Upper lobe of left lung (tissue), 6 donors: ENCODE results near the gene FMNL2. TPM values are rescaled to one million over a fixed set of nuclear protein-coding genes. Genes with fewer than 3 reads are reported as not detected.
"Not testable (repeated sequence)": the region's sequence is repeated elsewhere in the genome, so short reads cannot be mapped to it uniquely, and the experiment has no call there.

ENCODE experiments used
- ATAC-seq, 2 donors: fragments of 200-7000 bp; cut with Tn5 transposase; one replicate each; pipeline ENCODE4 v1.9.1; 2022; ENCODE audit warnings: mild to moderate bottlenecking in 2 of 2, moderate library complexity in 2 of 2; ENCODE audit not compliant: low FRiP score in 2 of 2
- DNase-seq, 2 donors: peaks; one replicate each; pipeline ENCODE4 v3.0.0-alpha.2; 2019 to 2020
- H3K27ac ChIP-seq, 4 donors: fragments of 200-600 bp; sonication (generic); one replicate each; pipeline ENCODE4 v1.5.1; 2016 to 2019
- H3K27me3 ChIP-seq, 4 donors: fragments of 200-600 bp; sonication (generic); one replicate each; pipeline ENCODE4 v1.5.1; 2017 to 2019
- H3K36me3 ChIP-seq, 4 donors: fragments of 200-600 bp; sonication (generic); one replicate each; pipeline ENCODE4 v1.5.1; 2016 to 2019
- H3K4me1 ChIP-seq, 4 donors: fragments of 200-600 bp; sonication (generic); one replicate each; pipeline ENCODE4 v1.5.1; 2018 to 2019
- H3K4me3 ChIP-seq, 4 donors: fragments of 200-600 bp; sonication (generic); one replicate each; pipeline ENCODE4 v1.5.1; 2017 to 2019; ENCODE audit warnings: mild to moderate bottlenecking in 2 of 4, moderate library complexity in 1 of 4
- H3K9me3 ChIP-seq, 4 donors: fragments of 200-600 bp; sonication (generic); one replicate each; pipeline ENCODE4 v1.5.1; 2018 to 2019
- EP300 ChIP-seq, 4 donors: sonication (generic); formaldehyde crosslinking; IDR thresholded peaks; one replicate each; pipeline ENCODE4 v1.5.1; 2017; ENCODE audit warnings: antibody characterized with exemption in 4 of 4, control low read depth in 2 of 4
- POLR2A ChIP-seq, 4 donors: fragments of 450-650 bp; IDR thresholded peaks; one replicate each; pipeline ENCODE4 v1.5.1; 2016 to 2017; ENCODE audit warnings: antibody characterized with exemption in 4 of 4, mild to moderate bottlenecking in 2 of 4
- POLR2AphosphoS5 ChIP-seq, 2 donors: sonication (generic); formaldehyde crosslinking; IDR thresholded peaks; one replicate each; pipeline ENCODE4 v1.5.1; 2017; ENCODE audit warnings: antibody characterized with exemption in 2 of 2
- WGBS, 2 donors: methylation state at CpG; one replicate each; pipeline ENCODE4 v1.1.5; 2017 to 2018; 5-methylcytosine and 5-hydroxymethylcytosine counted together
- total RNA-seq, 6 donors: library from RNA; depleted of rRNA in 4 of 6; stranded (reverse); fragments of >200 nt in 4 of 6; gene quantifications; one replicate each; pipeline versions ENCODE4 v1.1.0 to v1.2.1, GENCODE V29; 2016 to 2021
- TF ChIP-seq, protein P1 (sequence below), 6 experiments: fragments of 450-650 bp in 4 of 6; fragments of 200-600 bp in 2 of 6; sonication (generic) in 2 of 6; IDR thresholded peaks; one replicate each; pipeline ENCODE4 v1.5.1; 2016 to 2019; ENCODE audit warnings: antibody characterized with exemption in 6 of 6
- donor health status: DM: no; HTN: no; CAD: no; lungs with moderate emphysema.
- donor health status: DM: no; HTN: yes; CAD: no; lungs with severe emphysema.

The FMNL2 gene
- total RNA-seq, 6 donors from 2014 or later: 49.9 to 160 (median 66.9) TPM

- no peak for DNase-seq
- no peaks in the 10 kb centered on the region for H3K36me3 ChIP-seq
- peaks cover 6 to 8% (median 7%) of the 10 kb centered on the region in 4 donors for H3K4me1 ChIP-seq
- no peak for TF ChIP-seq POLR2AphosphoS5 (IDR thresholded peaks at IDR 0.05)
- TF ChIP-seq EP300 (IDR thresholded peaks at IDR 0.05): no peak
- TF ChIP-seq POLR2A (IDR thresholded peaks at IDR 0.05): no peak
- TF ChIP-seq, protein P1, sequence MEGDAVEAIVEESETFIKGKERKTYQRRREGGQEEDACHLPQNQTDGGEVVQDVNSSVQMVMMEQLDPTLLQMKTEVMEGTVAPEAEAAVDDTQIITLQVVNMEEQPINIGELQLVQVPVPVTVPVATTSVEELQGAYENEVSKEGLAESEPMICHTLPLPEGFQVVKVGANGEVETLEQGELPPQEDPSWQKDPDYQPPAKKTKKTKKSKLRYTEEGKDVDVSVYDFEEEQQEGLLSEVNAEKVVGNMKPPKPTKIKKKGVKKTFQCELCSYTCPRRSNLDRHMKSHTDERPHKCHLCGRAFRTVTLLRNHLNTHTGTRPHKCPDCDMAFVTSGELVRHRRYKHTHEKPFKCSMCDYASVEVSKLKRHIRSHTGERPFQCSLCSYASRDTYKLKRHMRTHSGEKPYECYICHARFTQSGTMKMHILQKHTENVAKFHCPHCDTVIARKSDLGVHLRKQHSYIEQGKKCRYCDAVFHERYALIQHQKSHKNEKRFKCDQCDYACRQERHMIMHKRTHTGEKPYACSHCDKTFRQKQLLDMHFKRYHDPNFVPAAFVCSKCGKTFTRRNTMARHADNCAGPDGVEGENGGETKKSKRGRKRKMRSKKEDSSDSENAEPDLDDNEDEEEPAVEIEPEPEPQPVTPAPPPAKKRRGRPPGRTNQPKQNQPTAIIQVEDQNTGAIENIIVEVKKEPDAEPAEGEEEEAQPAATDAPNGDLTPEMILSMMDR (IDR thresholded peaks at IDR 0.05): no peak
- ATAC-seq: no peak
- H3K9me3 ChIP-seq: no peaks in the 10 kb centered on the region
- H3K27ac ChIP-seq: no peak overlapping the region
- H3K27me3 ChIP-seq: no peaks in the 10 kb centered on the region
- H3K4me3 ChIP-seq: no peak overlapping the region
Measured at GRCh38 chr2:152520759-152521158, 185.8 kb downstream of the FMNL2 start.

- not testable (repeated sequence) for DNase-seq, H3K27me3 ChIP-seq, ATAC-seq, H3K27ac ChIP-seq, H3K36me3 ChIP-seq, H3K9me3 ChIP-seq, H3K4me3 ChIP-seq
- 76 to 82% methylated on average over 3 of the region's 3 CpGs for WGBS, 2 donors
- H3K4me1 ChIP-seq: peaks cover 7 to 12% (median 9%) of the 10 kb centered on the region in 4 donors
Measured at GRCh38 chr2:152522446-152522845, 187.5 kb downstream of the FMNL2 start.

GRCh38 chr2:152523091-152523490 is 188.1 kb downstream of the FMNL2 start:
- Histone ChIP-seq H3K27ac (no peak overlapping the region), H3K9me3 (no peaks in the 10 kb centered on the region), H3K4me1 (peaks cover 7 to 12% (median 9%) of the 10 kb centered on the region in 4 donors), H3K4me3 (no peak overlapping the region), H3K36me3 (no peaks in the 10 kb centered on the region), H3K27me3 (no peaks in the 10 kb centered on the region)
- TF ChIP-seq POLR2A (IDR thresholded peaks at IDR 0.05): no peak
- no peak for TF ChIP-seq POLR2AphosphoS5 (IDR thresholded peaks at IDR 0.05)
- TF ChIP-seq, protein P1 (IDR thresholded peaks at IDR 0.05): no peak
- no peak for TF ChIP-seq EP300 (IDR thresholded peaks at IDR 0.05)
- DNase-seq (no peak), ATAC-seq (no peak)

GRCh38 chr2:152525277-152525838 is 190.4 kb downstream of the FMNL2 start:
- TF ChIP-seq, protein P1 (IDR thresholded peaks at IDR 0.05): no peak
- no peak for TF ChIP-seq POLR2A (IDR thresholded peaks at IDR 0.05)
- TF ChIP-seq EP300 (IDR thresholded peaks at IDR 0.05): no peak
- no peak for TF ChIP-seq POLR2AphosphoS5 (IDR thresholded peaks at IDR 0.05)

GRCh38 chr2:152529420-152530115 is 194.6 kb downstream of the FMNL2 start:
- no peaks in the 10 kb centered on the region for H3K36me3 ChIP-seq
- H3K4me3 ChIP-seq: no peak overlapping the region
- TF ChIP-seq POLR2AphosphoS5 (IDR thresholded peaks at IDR 0.05): no peak
- TF ChIP-seq EP300 (IDR thresholded peaks at IDR 0.05): no peak
- TF ChIP-seq, protein P1 (IDR thresholded peaks at IDR 0.05): no peak
- no peak for TF ChIP-seq POLR2A (IDR thresholded peaks at IDR 0.05)
- H3K27ac ChIP-seq: no peak overlapping the region
- H3K4me1 ChIP-seq: peaks cover 7 to 16% (median 10%) of the 10 kb centered on the region in 4 donors
- no peaks in the 10 kb centered on the region for H3K27me3 ChIP-seq
- H3K9me3 ChIP-seq: no peaks in the 10 kb centered on the region
- WGBS, 2 donors: 81 to 84% methylated on average over 4 of the region's 4 CpGs
- DNase-seq: no peak
- ATAC-seq: no peak

More at GRCh38 chr2:152525277-152525838, 190.4 kb downstream of the FMNL2 start:
- WGBS, 2 donors: 50 to 54% methylated on average over 6 of the region's 6 CpGs
- Histone ChIP-seq H3K4me3 (no peak overlapping the region), H3K4me1 (peaks cover 7 to 12% (median 9%) of the 10 kb centered on the region in 4 donors), H3K36me3 (no peaks in the 10 kb centered on the region), H3K27me3 (no peaks in the 10 kb centered on the region), H3K9me3 (no peaks in the 10 kb centered on the region), H3K27ac (peak overlapping the region in 2 of 4 donors; percentile 15 to 16)
- ATAC-seq (peak in 1 of 2 donors; percentile 70), DNase-seq (peak in 1 of 2 donors; percentile 44)
